Effector memory CD4-positive, alpha-beta T cell (primary cell): Measurements from ENCODE around the gene NDST1.

Experiments used
- DNase-seq, 3 donors: peaks; one replicate each; pipeline ENCODE4 v3.0.0-alpha.2; 2020
- H3K27ac ChIP-seq: 2 replicates; pipeline ENCODE4 v1.7.0; 2013; ENCODE audit warnings: mild to moderate bottlenecking, low read length, moderate library complexity; ENCODE audit not compliant: insufficient read depth, poor library complexity, severe bottlenecking
- H3K27me3 ChIP-seq: replicated peaks from 2 replicates; pipeline ENCODE4 v1.7.0; 2013; ENCODE audit warnings: mild to moderate bottlenecking, low read length; ENCODE audit not compliant: insufficient read depth, control insufficient read depth, poor library complexity, severe bottlenecking
- H3K36me3 ChIP-seq: 2 replicates; pipeline ENCODE4 v1.7.0; 2013; ENCODE audit warnings: mild to moderate bottlenecking, low read length, moderate library complexity; ENCODE audit not compliant: control insufficient read depth, insufficient read depth
- H3K4me1 ChIP-seq: 2 replicates; pipeline ENCODE4 v1.7.0; 2013; ENCODE audit warnings: low read length, mild to moderate bottlenecking; ENCODE audit not compliant: control insufficient read depth, insufficient read depth, poor library complexity, severe bottlenecking
- H3K4me3 ChIP-seq: 2 replicates; pipeline ENCODE4 v1.7.0; 2013; ENCODE audit warnings: low read length, low read depth, mild to moderate bottlenecking; ENCODE audit not compliant: insufficient read depth, poor library complexity, severe bottlenecking
- H3K9me3 ChIP-seq: 2 replicates; pipeline ENCODE4 v1.7.0; 2013; ENCODE audit warnings: mild to moderate bottlenecking, low read length, moderate library complexity; ENCODE audit not compliant: control insufficient read depth

NDST1 gene

DNA sequence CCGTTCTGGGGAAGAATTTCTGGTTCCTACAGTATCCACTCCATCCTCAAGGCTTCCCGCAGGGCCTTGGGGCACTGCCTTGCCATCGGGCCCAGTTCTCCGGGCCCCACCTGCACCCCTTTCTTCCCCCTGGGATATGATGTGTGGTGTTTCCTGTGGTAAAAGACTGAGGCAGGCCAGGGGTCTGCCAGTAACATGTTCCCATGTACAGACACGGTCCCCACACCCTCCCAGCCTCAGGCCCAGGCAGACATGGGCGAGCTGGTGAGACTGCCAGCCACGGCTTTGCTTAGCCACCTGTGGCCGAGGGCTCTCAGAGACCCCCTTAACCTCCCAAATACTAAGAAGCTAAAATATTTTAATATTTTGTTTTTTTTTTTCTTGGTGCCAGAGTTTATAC, 46.0 kb downstream of the NDST1 start:
- H3K27ac ChIP-seq: no peak overlapping the region
- no peaks in the 10 kb centered on the region for H3K4me1 ChIP-seq
- no peak for DNase-seq
- no peak overlapping the region for H3K4me3 ChIP-seq
- H3K36me3 ChIP-seq: no peaks in the 10 kb centered on the region
- H3K9me3 ChIP-seq: no peaks in the 10 kb centered on the region
- no peaks in the 10 kb centered on the region for H3K27me3 ChIP-seq

DNA sequence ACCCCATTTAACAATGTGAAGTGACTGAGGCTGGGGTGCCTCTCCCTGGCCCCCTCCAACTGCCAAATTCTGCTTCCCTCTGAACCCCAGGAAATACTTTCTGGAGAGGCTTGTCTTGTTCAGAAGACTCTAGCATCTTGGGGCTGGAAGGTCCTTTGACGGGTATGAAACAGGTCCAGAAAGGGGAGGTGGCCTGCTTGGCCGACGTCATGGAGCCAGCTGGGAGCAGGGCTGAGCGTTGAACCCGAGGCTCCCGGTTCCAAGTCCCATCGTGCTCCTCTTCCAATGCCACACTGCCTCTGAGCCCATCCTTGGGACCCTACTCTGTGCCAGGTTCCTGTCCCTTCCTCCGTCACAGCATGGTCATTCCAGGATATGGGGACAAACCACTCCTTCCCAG, 46.9 kb downstream of the NDST1 start:
- no peaks in the 10 kb centered on the region for H3K36me3 ChIP-seq
- H3K4me3 ChIP-seq: no peak overlapping the region
- no peak for DNase-seq
- H3K4me1 ChIP-seq: no peaks in the 10 kb centered on the region
- no peaks in the 10 kb centered on the region for H3K9me3 ChIP-seq
- no peak overlapping the region for H3K27ac ChIP-seq
- H3K27me3 ChIP-seq: no peaks in the 10 kb centered on the region

DNA sequence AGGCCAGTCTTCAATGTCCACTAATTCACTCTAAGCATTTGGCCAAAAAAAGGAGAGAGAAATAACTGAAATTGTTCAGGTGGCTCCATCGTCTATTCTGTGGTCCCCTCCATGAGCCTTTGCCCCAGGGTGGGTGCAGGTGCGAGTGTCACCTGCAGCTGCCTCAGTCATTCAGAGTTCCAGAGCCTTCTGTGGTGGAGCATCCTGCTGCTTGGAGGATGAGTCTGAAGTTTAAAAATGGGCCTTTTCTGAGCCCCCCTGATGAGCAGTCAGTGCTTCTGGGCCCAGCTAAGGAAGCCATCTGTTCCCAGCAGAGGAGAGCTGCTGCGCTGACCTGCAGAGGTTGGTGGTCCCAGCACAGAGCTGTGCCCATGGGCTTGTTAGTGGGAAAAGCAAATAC, 48.2 kb downstream of the NDST1 start:
- Histone ChIP-seq H3K36me3 (no peaks in the 10 kb centered on the region), H3K27ac (no peak overlapping the region), H3K9me3 (no peaks in the 10 kb centered on the region), H3K4me3 (no peak overlapping the region), H3K27me3 (no peaks in the 10 kb centered on the region), H3K4me1 (no peaks in the 10 kb centered on the region)
- DNase-seq: no peak

- DNase-seq: no peak
- no peaks in the 10 kb centered on the region for H3K36me3 ChIP-seq
- no peak overlapping the region for H3K27ac ChIP-seq
- H3K9me3 ChIP-seq: no peaks in the 10 kb centered on the region
- no peaks in the 10 kb centered on the region for H3K4me1 ChIP-seq
- no peak overlapping the region for H3K4me3 ChIP-seq
- H3K27me3 ChIP-seq: no peaks in the 10 kb centered on the region
Observed at GRCh38 chr5:150556859-150557508, 49.1 kb downstream of the NDST1 start.

DNA sequence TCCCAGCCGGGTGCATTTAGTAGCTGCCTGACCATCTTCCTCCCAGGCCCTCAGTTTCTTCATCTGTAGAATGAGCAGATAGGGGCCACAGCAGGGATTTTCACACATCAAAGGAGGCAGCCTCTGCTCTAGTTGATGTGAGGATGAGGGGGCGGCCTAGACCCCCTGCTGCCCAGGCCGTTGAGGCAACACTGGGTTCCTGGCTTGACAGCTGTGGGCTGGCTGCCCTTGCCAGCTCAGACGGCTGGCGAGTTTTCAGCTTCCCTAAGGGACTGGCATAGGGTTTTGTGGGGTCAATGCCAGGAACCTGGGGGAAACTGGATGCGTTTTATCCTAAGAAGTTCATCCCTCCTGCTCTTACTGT, 49.6 kb downstream of the NDST1 start:
- no peaks in the 10 kb centered on the region for H3K4me1 ChIP-seq
- no peak overlapping the region for H3K27ac ChIP-seq
- no peaks in the 10 kb centered on the region for H3K27me3 ChIP-seq
- no peaks in the 10 kb centered on the region for H3K9me3 ChIP-seq
- DNase-seq: no peak
- H3K36me3 ChIP-seq: no peaks in the 10 kb centered on the region
- H3K4me3 ChIP-seq: no peak overlapping the region

GRCh38 chr5:150558088-150558621, 50.2 kb downstream of the NDST1 start:
- no peak overlapping the region for H3K4me3 ChIP-seq
- H3K27ac ChIP-seq: no peak overlapping the region
- H3K36me3 ChIP-seq: no peaks in the 10 kb centered on the region
- H3K27me3 ChIP-seq: no peaks in the 10 kb centered on the region
- H3K4me1 ChIP-seq: no peaks in the 10 kb centered on the region
- H3K9me3 ChIP-seq: no peaks in the 10 kb centered on the region
- no peak for DNase-seq

- no peaks in the 10 kb centered on the region for H3K27me3 ChIP-seq
Observed at GRCh38 chr5:150559088-150559487, 51.2 kb downstream of the NDST1 start.

GRCh38 chr5:150559701-150560100, 51.8 kb downstream of the NDST1 start:
- Histone ChIP-seq H3K9me3 (no peaks in the 10 kb centered on the region), H3K36me3 (no peaks in the 10 kb centered on the region), H3K27ac (no peak overlapping the region), H3K4me3 (no peak overlapping the region), H3K4me1 (no peaks in the 10 kb centered on the region), H3K27me3 (no peaks in the 10 kb centered on the region)
- no peak for DNase-seq

More at GRCh38 chr5:150559088-150559487, 51.2 kb downstream of the NDST1 start:
- no peak for DNase-seq
- no peak overlapping the region for H3K27ac ChIP-seq
- H3K36me3 ChIP-seq: no peaks in the 10 kb centered on the region
- H3K4me3 ChIP-seq: no peak overlapping the region
- no peaks in the 10 kb centered on the region for H3K9me3 ChIP-seq
- no peaks in the 10 kb centered on the region for H3K4me1 ChIP-seq

- H3K4me3 ChIP-seq: no peak overlapping the region
- H3K27ac ChIP-seq: no peak overlapping the region
- H3K36me3 ChIP-seq: no peaks in the 10 kb centered on the region
- H3K9me3 ChIP-seq: no peaks in the 10 kb centered on the region
- H3K4me1 ChIP-seq: no peaks in the 10 kb centered on the region
- H3K27me3 ChIP-seq: no peaks in the 10 kb centered on the region
- DNase-seq: peak; percentile 52 to 78 (median 67)
Observed at GRCh38 chr5:150560401-150561191, 52.7 kb downstream of the NDST1 start.

DNA sequence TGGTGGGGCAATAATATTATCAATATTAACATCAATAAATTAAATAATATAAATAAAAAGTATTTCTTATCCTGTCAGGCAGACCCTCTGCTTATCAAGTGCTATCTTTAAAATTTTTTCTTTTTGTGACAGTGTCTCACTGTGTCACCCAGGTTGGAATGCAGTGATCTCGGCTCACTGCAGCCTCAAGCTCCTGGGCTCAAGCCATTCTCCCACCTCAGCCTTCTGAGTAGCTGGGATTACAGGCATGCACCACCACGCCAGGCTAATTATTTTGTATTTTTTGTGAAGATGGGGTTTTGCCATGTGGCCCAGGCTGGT, 53.2 kb downstream of the NDST1 start:
- Histone ChIP-seq H3K4me3 (no peak overlapping the region), H3K9me3 (no peaks in the 10 kb centered on the region), H3K4me1 (no peaks in the 10 kb centered on the region), H3K27me3 (no peaks in the 10 kb centered on the region), H3K36me3 (no peaks in the 10 kb centered on the region), H3K27ac (no peak overlapping the region)
- no peak for DNase-seq
